DMS79 treated with DMSO at 0.1 percent for 48 hours (cell line): ENCODE measurements around the gene SUPT4H1.

Experiments
- DNase-seq: peaks from one replicate; lab custom pipeline; 2025; lab: John Stamatoyannopoulos, UW

SUPT4H1 gene

GRCh38 chr17:58303971-58304749, 47.8 kb downstream of the SUPT4H1 start:
- no peak for DNase-seq

- DNase-seq, result no peak
Observed at GRCh38 chr17:58302919-58303585, 48.9 kb downstream of the SUPT4H1 start.

DNA sequence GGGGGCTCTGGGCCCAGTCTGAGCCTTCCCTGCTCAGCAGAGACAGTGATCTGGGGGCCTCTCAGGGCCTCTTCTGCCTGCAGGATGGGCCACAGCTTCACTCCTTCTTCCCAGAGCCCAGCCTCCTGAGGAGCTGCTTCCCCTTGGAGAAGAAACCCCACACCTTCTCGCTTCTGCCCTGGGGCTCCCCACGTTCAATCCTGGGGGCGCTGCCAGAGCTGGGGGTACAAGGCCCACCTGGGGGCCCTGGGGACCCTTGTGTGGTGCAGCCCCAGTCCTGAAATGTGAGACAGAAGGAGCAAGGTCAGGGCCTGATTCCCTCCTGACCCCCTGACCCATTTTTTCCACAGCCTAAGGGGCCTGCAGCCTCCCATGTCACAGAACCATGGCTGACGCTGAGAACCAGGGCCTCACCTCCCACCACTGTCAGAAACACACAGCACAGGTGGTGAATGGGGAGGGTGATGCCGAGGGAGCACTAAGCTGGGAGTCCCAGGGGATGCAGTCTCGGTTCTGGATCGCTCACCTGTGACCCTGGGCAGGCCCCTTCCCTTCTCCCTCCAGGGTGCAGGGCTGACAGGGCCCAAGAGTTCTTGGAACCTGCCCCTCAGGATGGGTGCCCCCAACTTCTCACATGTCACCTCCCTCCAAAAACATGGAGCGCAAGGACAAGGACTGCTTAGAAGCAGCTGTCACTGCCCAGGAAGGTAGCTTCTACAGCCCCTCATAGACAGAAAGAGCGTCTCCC, 49.7 kb downstream of the SUPT4H1 start:
- no peak for DNase-seq

GRCh38 chr17:58301504-58302150, 50.4 kb downstream of the SUPT4H1 start:
- DNase-seq, result no peak

GRCh38 chr17:58300336-58300735, 51.7 kb downstream of the SUPT4H1 start:
- no peak for DNase-seq
